ENCODE results near the gene SPACA4.
"Not testable (repeated sequence)": the region's sequence is repeated elsewhere in the genome, so short reads cannot be mapped to it uniquely, and the experiment has no call there.

SPACA4 gene, protein sequence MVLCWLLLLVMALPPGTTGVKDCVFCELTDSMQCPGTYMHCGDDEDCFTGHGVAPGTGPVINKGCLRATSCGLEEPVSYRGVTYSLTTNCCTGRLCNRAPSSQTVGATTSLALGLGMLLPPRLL

DNA sequence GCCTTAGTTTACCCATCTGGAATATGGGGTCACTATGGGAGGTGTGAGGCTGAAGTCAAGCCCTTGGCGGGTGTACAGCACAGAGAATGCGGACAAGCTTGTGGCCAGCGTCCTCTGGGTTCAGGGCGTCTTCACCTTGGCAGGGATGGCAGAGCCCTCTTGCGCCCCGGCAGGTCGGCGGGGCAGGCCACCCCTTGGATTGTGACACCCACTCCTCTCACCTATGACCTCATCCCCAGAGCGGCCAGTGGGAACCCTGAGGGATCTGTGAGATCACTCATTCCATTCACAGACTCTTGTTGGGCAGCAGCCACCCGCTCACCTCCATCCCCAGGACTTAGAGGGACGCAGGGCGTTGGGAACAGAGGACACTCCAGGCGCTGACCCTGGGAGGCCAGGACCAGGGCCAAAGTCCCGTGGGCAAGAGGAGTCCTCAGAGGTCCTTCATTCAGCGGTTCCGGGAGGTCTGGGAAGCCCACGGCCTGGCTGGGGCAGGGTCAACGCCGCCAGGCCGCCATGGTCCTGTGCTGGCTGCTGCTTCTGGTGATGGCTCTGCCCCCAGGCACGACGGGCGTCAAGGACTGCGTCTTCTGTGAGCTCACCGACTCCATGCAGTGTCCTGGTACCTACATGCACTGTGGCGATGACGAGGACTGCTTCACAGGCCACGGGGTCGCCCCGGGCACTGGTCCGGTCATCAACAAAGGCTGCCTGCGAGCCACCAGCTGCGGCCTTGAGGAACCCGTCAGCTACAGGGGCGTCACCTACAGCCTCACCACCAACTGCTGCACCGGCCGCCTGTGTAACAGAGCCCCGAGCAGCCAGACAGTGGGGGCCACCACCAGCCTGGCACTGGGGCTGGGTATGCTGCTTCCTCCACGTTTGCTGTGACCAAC, at the start of gene SPACA4:
Gene SPACA4 (plus strand): TSS at position 280 of the 896 bp plus-strand sequence. CDS start 237 bp downstream, at position 517.
- DNase-seq (ENCODE audit: low read depth in 2 of 3, low spot score in 1 of 3), result no peak

DNA sequence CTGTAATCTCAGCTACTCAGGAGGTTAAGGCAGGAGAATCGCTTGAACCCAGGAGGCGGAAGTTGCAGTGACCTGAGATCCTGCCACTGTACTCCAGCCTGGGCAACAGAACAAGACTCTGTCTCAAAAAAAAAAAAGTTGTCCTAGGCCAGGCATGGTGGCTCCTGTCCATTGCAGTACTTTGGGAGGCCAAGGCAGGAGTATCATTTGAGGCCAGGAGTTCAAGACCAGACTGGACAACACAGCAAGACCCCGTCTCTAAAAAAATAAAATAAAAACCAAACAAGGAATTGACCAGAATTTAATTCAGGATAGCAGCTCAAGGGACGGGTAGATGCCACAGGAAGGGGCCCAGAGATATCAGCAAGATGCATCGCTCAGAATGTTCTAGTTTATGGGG, 49.7 kb upstream of the SPACA4 start:
- DNase-seq (ENCODE audit: low read depth in 2 of 3, low spot score in 1 of 3), result no peak

DNA sequence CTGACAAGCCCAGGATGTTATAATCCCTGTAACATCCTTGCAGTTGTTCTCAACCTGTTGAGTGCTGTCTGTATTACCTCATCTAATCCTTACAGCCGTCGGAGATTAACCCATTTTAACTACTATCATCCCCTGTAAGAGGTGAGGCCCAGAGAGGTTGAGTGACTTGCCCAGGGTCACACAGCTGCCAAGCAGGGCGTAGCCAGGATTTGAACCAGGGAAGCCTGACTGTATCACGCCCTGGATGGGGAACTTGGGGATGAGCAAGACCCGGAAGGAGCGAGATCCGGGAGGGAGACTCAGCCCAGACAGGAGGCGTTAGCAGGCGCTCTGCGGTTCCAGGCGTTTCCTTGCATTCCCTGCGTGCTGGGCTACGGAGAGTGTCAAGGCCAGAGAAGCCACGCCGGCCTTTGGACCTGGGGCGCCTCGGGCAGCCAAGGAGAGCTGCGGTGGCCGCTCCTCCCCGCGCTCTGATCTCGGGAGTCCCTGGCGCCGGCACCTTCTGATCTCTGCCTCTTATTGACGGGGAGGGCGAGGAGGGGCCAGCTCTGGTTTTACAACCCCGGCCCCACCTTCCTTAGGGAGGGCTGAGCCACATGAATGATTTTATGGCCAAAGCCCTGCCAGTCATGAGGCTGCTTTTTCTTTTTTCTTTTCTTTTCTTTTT, 48.4 kb upstream of the SPACA4 start:
- DNase-seq (ENCODE audit: low read depth in 2 of 3, low spot score in 1 of 3), result no peak

DNA sequence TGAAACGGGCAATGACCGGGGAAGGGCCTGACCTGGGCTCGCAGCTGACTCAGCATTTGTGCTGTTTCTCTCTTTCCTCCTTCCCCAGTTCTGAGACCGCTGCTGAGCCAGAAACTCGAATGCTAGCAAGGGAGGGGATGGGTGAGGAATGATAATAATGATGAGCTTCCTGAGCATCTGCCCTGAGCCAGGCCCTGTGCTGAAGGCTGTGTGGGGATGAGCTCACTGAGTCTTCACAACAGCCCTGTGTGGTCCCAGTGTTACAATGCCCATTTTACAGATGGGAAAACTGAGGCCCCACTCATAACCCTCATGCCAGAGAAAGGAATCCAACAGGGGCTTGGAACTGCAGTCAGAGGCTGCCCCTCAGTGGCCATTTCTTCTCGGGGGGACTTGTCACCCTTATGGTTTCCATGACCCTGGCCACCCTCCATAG, 46.4 kb upstream of the SPACA4 start:
- DNase-seq (ENCODE audit: low read depth in 2 of 3, low spot score in 1 of 3), result no peak

DNA sequence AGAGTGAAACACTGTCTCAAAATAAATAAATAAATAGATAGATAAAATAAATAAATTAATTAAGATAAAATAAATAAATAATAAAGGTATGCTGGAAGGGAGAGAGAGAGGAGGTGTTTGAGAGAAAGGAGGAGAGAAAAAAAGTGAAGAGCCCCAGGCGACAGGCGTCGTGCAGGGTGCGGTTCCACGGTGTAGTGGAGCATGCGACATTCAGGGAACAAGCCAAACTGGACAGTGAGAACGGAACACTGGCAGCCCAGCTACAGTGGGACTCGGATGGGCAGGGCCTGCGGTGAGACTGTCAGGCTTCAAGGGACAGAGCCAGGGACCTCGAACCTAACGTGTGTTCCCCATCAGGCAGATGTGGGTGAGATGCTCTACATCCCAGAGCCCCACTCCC, 45.1 kb upstream of the SPACA4 start:
- DNase-seq (ENCODE audit: low read depth in 2 of 3, low spot score in 1 of 3), result no peak

DNA sequence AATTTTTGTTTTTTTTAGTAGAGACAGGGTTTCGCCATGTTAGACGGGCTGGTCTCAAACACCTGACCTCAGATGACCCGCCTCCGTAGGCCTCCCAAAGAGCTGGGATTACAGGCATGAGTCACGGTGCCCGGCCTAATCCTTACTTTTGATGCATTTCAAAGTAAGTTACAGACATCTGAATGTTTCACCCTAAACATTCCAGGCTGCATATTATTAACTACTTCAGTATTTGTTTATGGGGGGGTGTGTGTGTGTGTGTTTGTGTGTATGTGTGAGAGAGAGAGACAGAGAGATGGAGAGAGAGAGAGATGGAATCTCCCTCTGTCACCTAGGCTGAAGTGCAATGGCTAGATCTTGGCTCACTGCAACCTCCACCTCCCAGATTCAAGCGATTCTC, 41.5 kb upstream of the SPACA4 start:
- no peak for DNase-seq (ENCODE audit: low read depth in 2 of 3, low spot score in 1 of 3)

DNA sequence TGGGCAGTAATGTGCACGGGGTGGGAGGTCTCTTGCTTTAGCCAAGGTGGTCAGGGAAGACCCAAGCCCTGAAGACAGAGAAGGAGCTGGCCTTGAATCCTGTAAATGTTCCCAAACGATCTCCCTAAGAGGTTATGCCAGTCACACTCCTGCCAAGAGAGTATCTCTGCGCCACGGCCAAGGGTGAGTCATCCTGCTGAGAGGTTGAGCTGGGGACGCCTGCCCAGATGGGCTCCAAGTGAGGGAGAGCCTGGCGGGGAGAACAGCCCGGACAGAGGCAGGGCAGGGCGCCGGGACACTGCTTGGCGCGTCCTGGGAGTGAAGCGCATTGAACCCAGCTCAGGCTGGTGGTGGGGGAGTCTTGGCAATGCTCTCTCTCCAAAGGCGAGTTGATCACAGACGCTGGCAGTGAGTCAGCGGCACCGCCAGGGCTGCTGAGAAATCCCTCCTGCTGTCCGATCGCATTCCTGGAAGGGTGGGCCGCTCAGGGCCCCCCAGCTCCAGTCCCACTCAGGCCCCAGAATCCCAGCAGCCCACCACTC, 38.1 kb upstream of the SPACA4 start:
- no peak for DNase-seq (ENCODE audit: low read depth in 2 of 3, low spot score in 1 of 3)

DNA sequence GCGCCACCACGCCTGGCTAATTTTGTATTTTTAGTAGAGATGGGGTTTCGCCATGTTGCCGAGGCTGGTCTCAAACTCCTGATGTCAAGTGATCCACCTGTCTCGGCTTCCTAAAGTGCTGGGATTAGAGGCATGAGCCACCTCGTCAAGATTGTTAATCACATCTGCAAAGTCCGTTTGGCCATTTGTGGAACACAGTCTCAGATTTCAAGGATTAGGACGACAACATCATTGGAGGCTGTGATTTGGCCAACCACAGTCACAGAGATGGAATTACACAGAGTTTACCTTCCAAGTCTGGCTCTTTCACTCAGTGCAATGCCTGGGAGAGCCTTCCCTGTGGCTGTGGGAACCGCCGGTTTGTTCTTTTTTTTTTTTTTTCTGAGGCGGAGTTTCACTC, 36.7 kb upstream of the SPACA4 start:
- no peak for DNase-seq (ENCODE audit: low read depth in 2 of 3, low spot score in 1 of 3)

DNA sequence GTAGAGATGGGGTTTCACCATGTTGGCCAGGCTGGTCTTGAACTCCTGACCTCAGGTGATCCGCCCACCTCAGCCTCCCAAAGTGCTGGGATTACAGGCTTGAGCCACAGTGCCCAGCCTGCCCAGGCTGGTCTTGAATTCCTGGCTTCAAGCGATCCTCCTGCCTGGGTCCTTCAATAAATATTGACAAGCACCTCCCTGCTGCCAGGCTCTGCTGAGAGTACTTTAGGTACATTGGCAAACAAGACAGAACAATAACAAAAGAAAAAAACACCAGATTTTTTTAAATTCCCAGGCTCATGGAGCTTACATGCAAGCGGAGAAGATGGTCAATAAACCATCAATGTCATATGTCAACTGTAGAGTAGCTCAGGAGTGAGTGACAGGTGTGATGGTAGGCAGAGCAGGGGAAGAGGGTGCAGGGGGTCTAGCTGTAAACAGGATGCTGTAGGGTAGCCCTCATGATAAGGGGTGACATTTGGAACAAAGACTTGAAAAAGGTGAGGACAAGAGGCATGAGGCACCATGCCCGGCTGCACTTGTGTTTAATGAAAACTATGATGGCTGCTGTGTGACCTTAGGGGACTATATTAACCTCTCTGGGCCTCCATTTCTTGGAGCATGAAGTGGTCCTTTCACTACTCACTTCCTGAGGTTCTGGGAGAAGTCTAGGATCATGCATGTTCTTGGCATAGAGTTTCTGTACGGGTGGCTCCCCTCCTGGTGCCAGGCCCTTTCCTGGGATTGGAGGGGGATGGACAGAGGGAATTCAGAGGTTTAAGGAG, 35.0 kb upstream of the SPACA4 start:
- no peak for DNase-seq (ENCODE audit: low read depth in 2 of 3, low spot score in 1 of 3)

DNA sequence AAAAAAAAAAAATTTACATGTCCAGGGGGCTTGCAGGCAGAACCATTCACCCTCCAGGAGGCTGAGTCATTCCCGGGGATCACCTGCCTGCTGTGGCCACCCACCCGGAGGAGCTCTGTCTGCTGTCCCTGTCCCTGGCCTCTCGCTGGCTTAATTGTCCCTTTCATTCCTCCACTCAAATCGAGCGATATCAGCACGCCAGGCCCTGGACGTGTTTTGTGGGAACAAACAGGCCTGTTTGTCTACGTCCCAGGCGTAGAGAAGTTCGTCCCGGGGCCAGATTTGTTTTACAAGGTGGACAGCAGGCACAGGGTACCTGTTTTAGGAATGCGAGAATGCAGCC, 33.4 kb upstream of the SPACA4 start:
- DNase-seq (ENCODE audit: low read depth in 2 of 3, low spot score in 1 of 3), result no peak

DNA sequence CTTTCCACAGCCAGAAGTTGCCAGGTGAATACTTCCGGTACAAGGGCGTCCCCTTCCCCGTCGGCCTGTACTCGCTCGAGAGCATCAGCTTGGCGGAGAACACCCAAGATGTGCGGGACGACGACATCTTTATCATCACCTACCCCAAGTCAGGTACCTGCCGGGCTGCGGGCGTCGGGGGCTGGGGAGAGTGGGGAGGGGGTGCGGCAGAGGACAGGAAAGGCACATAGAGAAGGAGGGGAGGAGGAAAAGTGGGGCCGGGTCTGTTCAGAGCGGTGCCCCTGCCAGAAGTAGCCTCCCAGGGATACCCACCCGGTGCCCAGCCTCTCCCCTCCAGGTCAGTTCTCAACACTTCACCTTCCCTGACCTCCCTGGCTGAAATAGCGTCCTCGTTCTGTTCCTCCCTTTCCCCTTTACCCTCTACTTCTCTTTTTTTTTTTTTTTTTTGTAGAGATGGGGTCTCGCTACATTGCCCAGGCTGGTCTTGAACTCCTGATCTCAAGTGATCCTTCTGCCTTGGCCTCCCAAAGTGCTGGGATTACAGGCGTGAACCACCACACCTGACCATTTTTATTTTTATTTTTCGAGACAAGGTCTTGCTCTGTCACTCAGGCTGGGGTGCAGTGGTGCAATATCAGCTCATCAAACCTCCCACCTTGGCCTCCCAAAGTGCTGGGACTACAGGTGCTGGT, 30.5 kb upstream of the SPACA4 start:
- DNase-seq (ENCODE audit: low read depth in 2 of 3, low spot score in 1 of 3), result no peak

DNA sequence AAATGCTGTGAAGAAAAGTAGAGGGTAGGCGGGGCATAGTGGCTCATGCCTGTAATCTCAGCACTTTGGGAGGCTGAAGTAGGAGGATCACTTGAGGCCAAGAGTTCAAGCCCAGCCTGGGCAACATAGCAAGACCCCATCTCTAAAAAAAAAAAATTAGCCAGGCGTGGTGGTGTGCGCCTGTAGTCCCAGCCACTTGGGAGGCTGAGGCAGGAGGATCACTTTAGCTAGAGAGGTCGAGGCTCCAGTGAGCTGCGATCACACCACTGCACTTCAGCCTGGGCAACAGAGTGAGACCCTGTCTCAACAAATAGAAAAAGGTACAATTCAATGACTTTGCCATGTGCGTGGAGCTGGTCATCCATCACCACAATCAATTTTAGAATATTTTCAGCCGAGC, 28.6 kb upstream of the SPACA4 start:
- DNase-seq (ENCODE audit: low read depth in 2 of 3, low spot score in 1 of 3), result not testable (repeated sequence)

DNA sequence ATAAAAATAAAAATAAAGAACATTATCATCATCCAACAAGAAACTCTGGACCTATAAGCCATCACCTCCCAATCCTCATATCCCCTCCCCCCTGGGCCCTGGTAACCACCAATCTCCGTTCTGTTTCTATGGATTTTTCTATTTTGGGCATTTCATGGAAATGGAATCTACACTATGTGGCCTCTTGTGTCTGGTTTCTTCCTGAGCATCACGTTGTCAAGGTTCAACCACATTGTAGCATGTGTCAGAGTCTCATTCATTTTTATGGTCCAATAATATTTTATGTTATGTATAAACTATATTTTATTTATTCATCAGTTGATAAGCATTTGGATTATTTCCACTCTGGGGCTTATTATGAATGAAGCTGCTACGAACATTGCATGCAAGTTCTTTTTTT, 27.7 kb upstream of the SPACA4 start:
- no peak for DNase-seq (ENCODE audit: low read depth in 2 of 3, low spot score in 1 of 3)

DNA sequence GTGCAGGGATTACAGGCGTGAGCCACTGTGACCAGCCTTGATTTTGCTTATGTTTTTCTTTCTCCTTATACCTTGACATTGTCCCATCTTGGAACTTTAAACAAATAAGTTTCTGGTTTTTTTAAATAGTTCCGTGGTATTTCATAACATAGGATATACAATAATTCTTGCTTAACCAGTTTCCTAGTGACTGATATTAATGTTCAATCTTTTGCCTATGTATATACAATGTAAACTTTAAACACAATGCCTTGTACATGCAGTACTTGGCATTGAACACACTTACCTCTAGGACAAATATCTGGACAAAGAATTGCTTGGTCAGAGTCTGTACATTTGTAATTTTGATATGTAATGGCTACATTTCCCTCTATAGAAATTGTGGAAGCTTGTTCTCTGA, 24.4 kb upstream of the SPACA4 start:
- DNase-seq (ENCODE audit: low read depth in 2 of 3, low spot score in 1 of 3), result no peak

DNA sequence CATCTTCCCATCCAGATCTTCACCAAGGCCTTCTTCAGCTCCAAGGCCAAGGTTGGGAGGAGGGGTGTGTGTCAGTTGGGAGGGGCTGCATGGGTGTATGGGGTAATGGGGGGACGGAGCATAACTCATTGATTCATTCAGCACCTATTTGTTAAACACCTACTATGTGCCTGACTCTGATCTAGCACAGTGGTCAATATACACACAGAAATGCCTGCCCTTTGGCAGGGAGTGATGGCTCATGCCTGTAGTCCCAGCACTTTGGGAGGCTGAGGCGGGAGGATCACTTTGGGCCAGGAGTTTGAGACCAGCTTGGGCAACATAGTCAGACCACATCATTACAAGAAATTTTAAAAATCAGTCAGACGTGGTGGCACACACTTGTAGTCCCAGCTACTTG, 19.2 kb upstream of the SPACA4 start:
- DNase-seq (ENCODE audit: low read depth in 2 of 3, low spot score in 1 of 3), result no peak

DNA sequence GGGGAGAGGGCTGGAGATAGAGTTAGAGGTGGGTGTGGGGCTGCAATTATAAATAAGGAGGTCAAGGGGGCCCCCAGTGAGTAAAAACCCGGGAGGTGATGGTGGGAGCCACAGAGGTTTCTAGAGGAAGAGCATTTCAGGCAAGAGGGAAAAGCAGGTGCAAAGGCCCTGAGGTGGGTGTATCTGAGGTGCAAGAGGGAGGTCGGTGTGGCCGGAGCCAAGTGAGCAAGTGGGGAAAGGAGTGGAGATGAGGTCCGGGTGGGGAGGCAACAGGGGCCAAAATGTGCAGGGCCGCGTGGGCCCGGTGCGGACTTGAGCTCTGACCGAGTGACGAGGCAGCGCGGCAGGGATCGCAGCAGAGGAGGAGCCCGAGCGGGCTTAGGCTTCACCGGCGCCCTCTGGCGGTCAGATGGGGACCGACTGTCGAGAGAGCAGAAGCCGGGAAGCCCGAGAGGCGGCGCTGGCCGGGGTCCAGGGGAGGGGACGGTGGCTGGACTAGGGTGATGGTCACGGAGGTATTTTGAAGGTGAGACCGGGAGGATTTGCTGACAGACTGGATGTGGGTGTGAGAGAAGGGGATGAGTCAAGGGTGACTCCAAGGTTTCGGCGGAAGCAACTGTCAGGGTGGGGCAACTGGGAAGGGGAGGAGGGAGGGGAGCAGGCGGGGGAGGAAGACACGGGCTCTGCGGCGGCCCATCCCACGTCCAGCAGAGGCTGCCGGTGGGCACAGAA, 17.7 kb upstream of the SPACA4 start:
- DNase-seq (ENCODE audit: low read depth in 2 of 3, low spot score in 1 of 3), result peak; percentile 75 to 85 (median 85)

DNA sequence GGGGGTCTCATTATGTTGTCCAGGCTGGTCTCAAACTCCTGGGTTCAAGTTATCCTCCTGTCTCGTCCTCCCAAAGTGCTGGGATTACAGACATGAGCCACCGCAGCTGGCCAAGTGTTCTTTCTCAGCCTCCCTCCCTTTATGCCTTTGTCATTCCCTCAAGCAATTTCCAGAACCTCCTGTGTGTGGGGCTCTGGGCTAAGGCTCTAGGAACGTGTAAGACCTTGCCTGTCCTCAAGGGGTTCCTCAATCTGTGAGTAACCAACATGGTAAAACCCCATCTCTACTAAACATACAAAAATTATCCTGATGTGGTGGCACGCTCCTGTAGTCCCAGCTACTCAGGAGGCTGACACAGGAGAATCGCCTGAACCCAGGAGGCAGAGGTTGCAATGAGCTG, 15.5 kb upstream of the SPACA4 start:
- DNase-seq (ENCODE audit: low read depth in 2 of 3, low spot score in 1 of 3), result no peak

DNA sequence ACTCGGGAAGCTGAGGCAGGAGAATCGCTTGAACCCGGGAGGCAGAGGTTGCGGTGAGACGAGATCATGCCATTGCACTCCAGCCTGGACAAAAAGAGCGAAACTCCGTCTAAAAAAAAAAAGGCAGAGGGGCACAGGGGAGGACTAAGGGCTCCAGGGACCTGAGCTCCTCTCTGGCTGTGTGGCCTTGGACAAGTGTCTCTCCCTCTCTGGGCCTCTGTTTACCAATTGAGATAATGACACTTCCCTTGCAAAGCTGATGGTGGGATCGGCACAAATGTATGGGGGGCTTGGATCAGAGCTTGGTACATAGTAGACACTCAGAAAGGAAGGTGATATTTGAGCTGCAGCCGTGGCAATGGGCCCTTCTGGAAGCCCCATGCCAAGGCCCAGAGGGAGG, 11.4 kb upstream of the SPACA4 start:
- no peak for DNase-seq (ENCODE audit: low read depth in 2 of 3, low spot score in 1 of 3)

DNA sequence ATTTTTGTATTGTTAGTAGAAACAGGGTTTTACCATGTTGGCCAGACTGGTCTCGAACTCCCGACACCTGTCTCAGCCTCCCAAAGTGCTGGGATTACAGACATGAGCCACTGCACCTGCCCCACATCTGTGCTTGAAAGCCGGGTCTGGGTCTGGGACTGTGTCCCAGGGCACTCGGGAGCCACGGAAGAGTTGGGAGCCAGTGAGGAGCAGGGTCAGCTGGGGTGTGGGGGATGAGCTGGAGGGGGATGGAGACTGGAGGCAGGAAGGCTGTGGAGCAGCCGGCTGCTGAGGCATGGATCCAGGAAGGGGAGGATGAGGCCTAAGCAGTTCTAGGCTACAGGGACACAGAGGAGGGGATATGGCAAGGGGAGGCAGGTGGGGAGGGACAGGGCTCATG, 10.7 kb upstream of the SPACA4 start:
- no peak for DNase-seq (ENCODE audit: low read depth in 2 of 3, low spot score in 1 of 3)

DNA sequence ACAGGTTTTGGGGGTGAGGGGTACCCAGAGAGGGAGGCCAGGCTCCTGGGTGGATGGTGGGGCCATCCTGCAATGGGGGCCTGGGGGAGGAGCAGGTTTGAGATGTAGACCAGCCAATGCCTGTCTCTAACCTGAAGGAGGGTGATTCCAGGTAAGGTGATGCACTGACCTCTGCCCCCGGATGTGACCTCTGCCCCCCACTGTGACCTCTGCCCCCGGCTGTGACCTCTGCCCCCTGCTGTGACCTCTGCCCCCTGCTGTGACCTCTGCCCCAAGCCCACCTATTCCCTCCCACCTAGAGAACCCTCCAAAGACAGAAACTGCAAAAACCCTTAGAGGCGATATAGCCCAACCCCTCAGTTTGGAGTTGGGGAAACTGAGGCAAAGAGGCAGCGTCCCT, 10.3 kb upstream of the SPACA4 start:
- no peak for DNase-seq (ENCODE audit: low read depth in 2 of 3, low spot score in 1 of 3)
